ENCODE data around the gene LZTS3. TPM values are rescaled to one million over a fixed set of nuclear protein-coding genes. Genes with fewer than 3 reads are reported as not detected.

The LZTS3 gene
- total RNA-seq, result 1.4 and 2.3 TPM in 2 replicates

DNA sequence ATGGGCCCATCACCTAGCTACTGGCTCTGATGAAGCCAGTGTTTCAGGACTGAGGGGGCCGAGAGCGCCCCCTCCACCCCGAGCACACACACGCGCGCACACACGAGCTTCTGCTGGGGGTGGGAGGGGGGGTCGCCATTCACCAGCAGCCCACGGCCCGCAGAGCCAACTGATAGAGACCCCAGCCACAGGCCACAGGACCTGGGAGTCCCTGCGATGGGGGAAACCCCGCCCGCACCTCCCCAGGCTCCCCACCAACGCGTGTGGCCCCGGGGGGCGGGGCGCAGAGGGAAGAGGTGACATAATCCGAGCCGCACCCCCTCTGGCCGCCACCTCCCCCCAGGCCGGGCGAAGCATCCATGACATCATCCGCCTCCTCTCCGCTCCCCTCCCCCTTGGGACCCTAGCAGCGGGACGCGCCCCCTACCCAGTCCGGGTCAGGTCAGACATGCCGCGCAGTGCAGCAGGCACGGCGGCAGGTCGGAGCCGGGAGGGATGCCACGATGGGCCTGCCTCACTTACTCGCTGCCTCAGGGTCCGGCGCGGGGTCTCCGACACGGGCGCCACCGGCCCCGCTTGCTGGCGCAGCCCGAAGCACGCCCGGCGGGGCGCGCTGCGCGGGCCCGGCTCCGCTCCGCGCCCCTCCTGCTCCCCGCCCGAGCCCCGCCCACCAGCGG is at the start of gene LZTS3:
Gene LZTS3, minus strand, starts transcription at position 617 of the 677 bp plus-strand sequence. CDS start 6,386 bp downstream, outside the sequence.

DNA sequence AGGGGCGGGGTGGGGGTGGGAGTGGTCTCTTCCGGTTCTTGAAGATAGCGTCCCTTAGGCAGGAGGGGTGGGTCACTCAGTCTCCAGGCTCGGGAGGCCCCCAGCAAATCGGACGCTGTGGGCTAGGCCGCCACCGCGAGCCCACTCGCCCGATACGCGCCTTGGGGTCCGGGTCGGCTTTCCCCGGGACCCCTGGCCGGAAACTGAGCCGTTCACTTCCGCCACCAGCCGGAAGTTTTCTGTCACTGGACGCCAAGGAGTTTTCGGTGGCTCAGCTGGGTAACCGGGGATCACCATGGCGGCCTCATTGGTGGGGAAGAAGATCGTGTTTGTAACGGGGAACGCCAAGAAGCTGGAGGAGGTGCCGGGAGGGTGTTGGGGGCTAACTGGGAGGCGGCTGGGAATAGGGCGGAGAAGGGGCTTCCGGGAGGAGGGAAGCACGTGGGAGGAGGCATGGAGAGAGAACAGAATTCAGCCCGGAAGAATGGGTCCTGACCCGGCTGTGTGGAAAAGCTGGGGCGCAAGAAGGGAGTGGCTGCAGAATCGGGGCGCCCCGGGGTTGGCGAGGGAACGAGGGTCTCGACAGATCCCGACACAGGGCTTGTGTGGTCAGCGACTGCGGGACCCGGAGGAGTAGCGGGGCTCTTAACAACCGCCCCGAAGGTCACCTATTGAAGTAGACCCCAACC is 36.1 kb upstream of the LZTS3 start, which contains the start of gene ITPA:
Gene ITPA, plus strand, starts transcription at position 242 of the 689 bp plus-strand sequence. Its CDS starts 54 bp downstream, at position 296.

DNA sequence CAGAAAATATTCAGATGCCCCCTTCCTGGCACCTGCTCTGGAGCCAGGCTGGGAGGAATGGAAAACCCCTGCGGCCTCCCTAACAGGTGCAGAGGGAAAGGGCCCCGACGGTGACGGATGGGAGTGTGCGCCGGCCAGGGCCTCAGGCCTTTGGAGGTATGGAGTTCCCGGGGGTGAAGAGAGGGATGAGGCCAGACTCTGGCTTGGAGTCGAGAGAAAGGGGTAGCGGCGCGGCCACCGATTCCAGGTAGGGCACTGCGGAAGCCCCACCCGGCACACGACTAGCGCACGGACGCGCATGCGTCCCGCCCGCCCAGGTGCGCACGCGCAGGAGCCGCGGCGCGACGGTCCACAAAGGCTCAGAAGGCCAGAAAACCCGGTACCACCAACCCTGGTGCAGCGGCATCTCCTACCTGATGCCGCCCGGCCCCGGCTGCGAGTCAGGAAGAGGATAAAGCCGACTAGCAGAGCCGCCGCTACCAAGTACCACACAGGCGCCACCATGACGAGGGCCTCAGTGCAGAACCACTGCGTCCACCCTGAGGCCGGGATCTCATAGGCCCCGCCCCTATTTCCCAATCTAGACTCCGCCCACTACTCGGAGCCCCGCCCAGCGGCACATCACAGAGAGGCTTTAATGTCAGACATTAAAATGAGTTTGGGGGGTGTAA is 30.9 kb upstream of the LZTS3 start, which contains the start of gene DDRGK1:
Gene DDRGK1, minus strand, starts transcription at position 559 of the 671 bp plus-strand sequence. Its CDS starts 55 bp downstream, at position 504.

Other genes with a start within 250 kb of the LZTS3 start
- 0.30 TPM in 1 of 2 replicates, not detected in the other for gene GNRH2, start 129.9 kb downstream of the LZTS3 start, total RNA-seq
- 65.5 and 75.4 TPM in 2 replicates for gene MRPS26, start 127.5 kb downstream of the LZTS3 start, total RNA-seq
- not detected in 2 replicates for gene OXT, start 101.9 kb downstream of the LZTS3 start, total RNA-seq
- not detected in 2 replicates for gene AVP, start 88.8 kb downstream of the LZTS3 start, total RNA-seq
- gene FASTKD5, start 13.7 kb downstream of the LZTS3 start, total RNA-seq, result 16.2 and 18.5 TPM in 2 replicates
- 2.1 and 2.9 TPM in 2 replicates for gene UBOX5, start 13.7 kb downstream of the LZTS3 start, total RNA-seq
- 26.3 and 50.0 TPM in 2 replicates for gene DDRGK1, start 31.1 kb upstream of the LZTS3 start, total RNA-seq
- gene ITPA, start 35.9 kb upstream of the LZTS3 start, total RNA-seq, result 37.2 and 53.3 TPM in 2 replicates
- 1.9 and 2.0 TPM in 2 replicates for gene SLC4A11, start 65.6 kb upstream of the LZTS3 start, total RNA-seq
- gene DNAAF9, start 234.1 kb upstream of the LZTS3 start, total RNA-seq, result 8.4 and 11.6 TPM in 2 replicates

All from epithelial cell of umbilical artery (primary cell).